GM23338 (cell line): ENCODE data around the gene AK6. TPM values are rescaled to one million over a fixed set of nuclear protein-coding genes. Genes with fewer than 3 reads are reported as not detected.

Experiments used
- ATAC-seq: fragments of 200-7000 bp; cut with Tn5 transposase; 3 replicates; pipeline ENCODE4 v1.9.1; 2020
- DNase-seq: peaks from one replicate; pipeline ENCODE4 v3.0.0-alpha.2; 2015; ENCODE audit warnings: low spot score
- H2AFZ ChIP-seq: fragments of 200-600 bp; sonication (generic); 2 replicates; pipeline ENCODE4 v1.8.0; 2016; ENCODE audit warnings: antibody characterized with exemption, mild to moderate bottlenecking, moderate library complexity
- H3F3A ChIP-seq: fragments of 200-600 bp; sonication (generic); replicated peaks from 2 replicates; pipeline ENCODE4 v1.8.0; 2017; ENCODE audit warnings: antibody characterized with exemption, mixed run types, low read depth
- H3K27ac ChIP-seq: fragments of 200-600 bp; sonication (generic); 2 replicates; pipeline ENCODE4 v1.6.1; 2016; ENCODE audit warnings: low read depth
- H3K27me3 ChIP-seq: fragments of 200-600 bp; sonication (generic); 2 replicates; pipeline ENCODE4 v1.8.0; 2016; ENCODE audit warnings: mild to moderate bottlenecking, mixed run types, moderate library complexity; ENCODE audit not compliant: insufficient read depth
- H3K36me3 ChIP-seq: fragments of 200-600 bp; sonication (generic); 2 replicates; pipeline ENCODE4 v1.8.0; 2016; ENCODE audit warnings: mild to moderate bottlenecking; ENCODE audit not compliant: insufficient read depth
- H3K4me1 ChIP-seq: fragments of 200-600 bp; sonication (generic); 2 replicates; pipeline ENCODE4 v1.8.0; 2016; ENCODE audit warnings: mild to moderate bottlenecking, moderate library complexity; ENCODE audit not compliant: insufficient read depth
- H3K4me2 ChIP-seq: fragments of 200-600 bp; sonication (generic); 2 replicates; pipeline ENCODE4 v1.7.1; 2017; ENCODE audit warnings: mixed run types
- H3K4me3 ChIP-seq: fragments of 200-600 bp; sonication (generic); 2 replicates; pipeline ENCODE4 v1.6.1; 2016; ENCODE audit warnings: mixed run types
- H3K79me2 ChIP-seq: fragments of 200-600 bp; sonication (generic); replicated peaks from 2 replicates; pipeline ENCODE4 v1.8.0; 2017; ENCODE audit warnings: mild to moderate bottlenecking; ENCODE audit not compliant: insufficient read depth
- H3K9me2 ChIP-seq: fragments of 200-600 bp; sonication (generic); 2 replicates; pipeline ENCODE4 v1.8.0; 2017; ENCODE audit not compliant: insufficient read depth
- H4K20me1 ChIP-seq: fragments of 200-600 bp; sonication (generic); replicated peaks from 2 replicates; pipeline ENCODE4 v1.8.0; 2017; ENCODE audit warnings: mild to moderate bottlenecking; ENCODE audit not compliant: insufficient read depth
- H3K27ac Mint-ChIP-seq: 2 replicates; pipeline ENCODE4 v1.8.0; 2020; ENCODE audit warnings: inconsistent platforms, mild to moderate bottlenecking, moderate library complexity, mixed read lengths
- H3K27me3 Mint-ChIP-seq: 3 replicates; pipeline ENCODE4 v1.8.0; 2022; ENCODE audit warnings: low read depth, mild to moderate bottlenecking, moderate library complexity, mixed read lengths, inconsistent platforms; ENCODE audit not compliant: insufficient read depth, poor library complexity
- H3K36me3 Mint-ChIP-seq: 3 replicates; pipeline ENCODE4 v1.8.0; 2021; ENCODE audit warnings: low read depth, mild to moderate bottlenecking, inconsistent platforms, moderate library complexity, mixed read lengths
- H3K4me1 Mint-ChIP-seq: 3 replicates; pipeline ENCODE4 v1.8.0; 2020; ENCODE audit warnings: mild to moderate bottlenecking, inconsistent platforms, mixed read lengths
- H3K4me3 Mint-ChIP-seq: 3 replicates; pipeline ENCODE4 v1.8.0; 2021; ENCODE audit warnings: moderate library complexity, mild to moderate bottlenecking, inconsistent platforms, mixed read lengths
- H3K9me3 Mint-ChIP-seq: 3 replicates; pipeline ENCODE4 v1.8.0; 2020; ENCODE audit warnings: moderate library complexity, mild to moderate bottlenecking, inconsistent platforms, mixed read lengths
- CREB1 ChIP-seq: fragments of 250-450 bp; sonication (Bioruptor Pico); IDR thresholded peaks from 2 replicates; pipeline ENCODE4 v1.5.0; 2020; ENCODE audit warnings: low read depth, mild to moderate bottlenecking, moderate library complexity
- CTCF ChIP-seq, 2 experiments: fragments of 200-600 bp in 1 of 2; sonication (generic) in 1 of 2; conservative IDR thresholded peaks; 2 replicates each; pipeline versions ENCODE4 v1.5.1 to v1.6.1; 2016 to 2017; ENCODE audit warnings: antibody characterized with exemption in 2 of 2, low read depth in 2 of 2, mild to moderate bottlenecking in 2 of 2, moderate library complexity in 1 of 2
- EZH2phosphoT487 ChIP-seq: fragments of 200-600 bp; sonication (generic); IDR thresholded peaks from one replicate; pipeline ENCODE4 v1.8.1; 2018; ENCODE audit warnings: antibody characterized with exemption; ENCODE audit not compliant: unreplicated experiment
- POLR2AphosphoS5 ChIP-seq: IDR thresholded peaks from 2 replicates; pipeline ENCODE4 v1.6.1; 2016; ENCODE audit warnings: antibody characterized with exemption, low read depth
- STAT1 ChIP-seq: IDR thresholded peaks from one replicate; pipeline ENCODE4 v1.6.1; 2016; ENCODE audit warnings: antibody characterized with exemption; ENCODE audit not compliant: unreplicated experiment
- ZNF462 ChIP-seq: fragments of 250-450 bp; sonication (Bioruptor Pico); IDR thresholded peaks from 2 replicates; pipeline ENCODE4 v1.5.0; 2020; ENCODE audit warnings: mild to moderate bottlenecking, moderate library complexity
- polyA plus RNA-seq: library from polyadenylated mRNA; unstranded; fragments of >200 nt; fragmentation: Nextera tagmentation; extraction: Ambion mirVana; gene quantifications from 2 replicates; pipeline ENCODE4 v1.2.1, GENCODE V29; 2016
- total RNA-seq: library from RNA; depleted of rRNA; stranded (reverse); fragments of >200 nt; shearing (Covaris generic); gene quantifications from 2 replicates; pipeline ENCODE4 v1.2.3, GENCODE V29; 2014

AK6 gene
- total and polyA plus RNA-seq, 2 experiments from 2014 or later: 37.3 to 260 TPM

- TF ChIP-seq ZNF462 (CRISPR knock-in tag): no peak
- TF ChIP-seq STAT1: no peak
- TF ChIP-seq POLR2AphosphoS5: no peak
Observed at GRCh38 chr5:69418554-69418953, 49.2 kb upstream of the AK6 start (continued).

GRCh38 chr5:69416699-69417098 lies 47.4 kb upstream of the AK6 start:
- no peak for TF ChIP-seq CREB1 (CRISPR knock-in tag)
- no peak for TF ChIP-seq STAT1
- TF ChIP-seq CTCF (conservative IDR thresholded peaks at IDR 0.05; ENCODE audit: low read depth in 2 of 2): no peak
- TF ChIP-seq POLR2AphosphoS5: no peak
- no peak for TF ChIP-seq EZH2phosphoT487
- Histone ChIP-seq H3K27ac (no peak overlapping the region), H3K4me2 (peak overlapping the region; percentile 82), H3K79me2 (peaks cover 14% of the 10 kb centered on the region), H3K4me1 (peaks cover 11% of the 10 kb centered on the region), H3K9me2 (no peaks in the 10 kb centered on the region), H3K4me3 (peak overlapping the region; percentile 67; the same call in 1 of the 2 replicates), H4K20me1 (peaks cover 3% of the 10 kb centered on the region; the same call in 1 of the 2 replicates), H2AFZ (no peak overlapping the region), H3F3A (peaks cover 9% of the 10 kb centered on the region), H3K36me3 (peaks cover 8% of the 10 kb centered on the region; the same call in 1 of the 2 replicates), H3K27me3 (no peaks in the 10 kb centered on the region)
- no peak for DNase-seq
- Mint-ChIP-seq H3K36me3 (peaks cover 26% of the 10 kb centered on the region), H3K4me3 (peak overlapping the region; percentile 95), H3K27ac (no peak overlapping the region), H3K4me1 (peaks cover 17% of the 10 kb centered on the region), H3K27me3 (peaks cover 4% of the 10 kb centered on the region), H3K9me3 (no peaks in the 10 kb centered on the region)
- no peak for ATAC-seq
